ENCODE data around the gene WWTR1.

The WWTR1 gene

DNA sequence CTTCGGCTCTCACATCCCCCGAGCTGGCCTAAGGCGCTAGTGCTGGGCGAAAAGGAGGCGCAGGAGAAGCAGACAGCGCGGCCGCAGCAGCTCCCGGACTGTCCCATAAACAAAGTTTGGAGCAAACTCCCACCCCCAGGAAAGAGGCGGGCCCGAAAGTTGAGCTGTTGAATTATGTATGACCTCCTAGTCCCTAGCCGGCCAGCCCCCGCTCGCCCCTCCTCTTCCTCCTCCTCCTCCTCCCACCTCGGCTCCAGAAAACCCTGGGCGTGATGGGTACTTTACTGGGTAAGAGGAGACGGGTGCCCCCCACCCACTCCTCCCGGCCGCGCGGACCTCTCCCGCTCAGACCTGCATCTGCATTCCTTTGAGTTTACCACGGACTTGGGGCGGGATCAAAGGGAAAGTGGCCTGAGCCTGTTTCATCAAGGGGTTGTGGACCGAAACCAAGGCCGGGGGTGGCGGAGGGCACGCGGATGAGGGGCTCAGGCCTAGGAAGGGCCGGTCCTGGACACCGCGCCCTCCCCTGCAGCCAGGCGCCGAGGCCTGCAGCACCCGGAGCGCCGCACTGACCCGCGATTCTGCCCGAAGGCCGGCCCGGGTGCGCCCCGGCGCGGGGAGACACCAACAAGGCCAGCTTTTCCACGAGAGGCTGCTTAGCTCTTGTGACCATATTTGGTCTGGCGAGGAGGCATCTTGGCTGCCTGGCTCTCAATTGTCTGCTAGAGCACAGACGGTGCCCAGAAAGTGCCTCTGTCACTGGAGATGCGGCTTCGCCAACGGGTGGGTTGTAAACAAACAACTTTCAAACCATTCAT lies at the start of gene WWTR1:
Gene WWTR1, minus strand, starts transcription at position 100 of the 818 bp plus-strand sequence. CDS start 719 bp downstream, outside the sequence.
- DNase-seq, result peak; percentile 55

DNA sequence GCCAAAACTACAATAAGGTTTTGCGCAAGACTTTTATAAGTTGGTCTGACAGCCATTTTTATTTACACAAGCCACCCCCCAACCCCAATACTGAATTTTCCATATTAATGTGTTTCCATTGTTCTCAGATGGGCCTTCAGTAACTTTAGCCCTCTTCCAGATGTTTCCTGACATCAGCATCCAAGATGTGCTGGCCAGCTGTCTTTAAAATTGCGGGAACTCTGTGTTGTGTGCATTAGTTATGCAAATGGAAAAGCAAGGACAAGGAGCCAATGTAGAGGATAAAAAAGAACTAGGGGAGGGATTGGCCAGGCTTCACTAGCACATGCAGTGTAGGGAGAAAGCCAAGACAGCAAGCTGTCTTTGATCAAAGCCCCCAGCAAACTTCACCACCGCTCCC lies 49.1 kb upstream of the WWTR1 start:
- no peak for DNase-seq

DNA sequence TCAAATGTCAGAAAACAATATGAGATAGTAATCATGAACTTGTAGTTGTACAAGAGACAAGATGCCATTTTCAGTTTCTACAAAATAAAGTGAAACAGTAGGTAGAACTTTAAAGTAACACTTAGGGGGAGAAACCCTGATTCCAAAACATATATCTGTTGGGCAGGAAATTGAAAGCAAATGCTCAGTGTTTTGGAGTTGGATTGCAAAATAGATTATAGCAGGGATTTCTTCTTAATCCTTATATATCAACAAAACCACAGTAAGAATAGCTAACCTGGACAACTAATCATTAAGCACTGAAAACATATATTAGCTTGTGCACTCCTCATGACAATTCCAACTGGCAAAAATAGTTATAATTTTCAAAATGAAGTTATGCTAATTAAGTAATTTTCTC lies 47.6 kb upstream of the WWTR1 start:
- DNase-seq, result no peak

DNA sequence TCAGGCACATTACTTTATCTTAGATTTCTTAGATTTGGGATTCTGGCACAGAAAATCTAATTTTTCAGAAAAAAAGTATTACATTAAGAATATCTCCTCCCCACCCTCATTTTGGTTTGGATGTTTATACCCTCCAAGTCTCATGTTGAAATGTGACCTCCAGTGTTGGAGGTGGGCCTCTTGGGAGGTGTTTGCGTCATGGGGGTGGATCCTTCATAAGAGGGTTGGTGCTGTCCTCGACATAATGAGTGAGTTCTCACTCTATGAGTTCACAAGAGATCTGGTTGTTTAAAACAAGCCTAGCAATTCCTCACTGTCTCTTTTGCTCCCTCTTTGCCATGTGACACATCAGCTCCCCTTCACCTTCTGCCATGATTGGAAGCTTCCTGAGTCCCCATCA lies 45.6 kb upstream of the WWTR1 start:
- no peak for DNase-seq

DNA sequence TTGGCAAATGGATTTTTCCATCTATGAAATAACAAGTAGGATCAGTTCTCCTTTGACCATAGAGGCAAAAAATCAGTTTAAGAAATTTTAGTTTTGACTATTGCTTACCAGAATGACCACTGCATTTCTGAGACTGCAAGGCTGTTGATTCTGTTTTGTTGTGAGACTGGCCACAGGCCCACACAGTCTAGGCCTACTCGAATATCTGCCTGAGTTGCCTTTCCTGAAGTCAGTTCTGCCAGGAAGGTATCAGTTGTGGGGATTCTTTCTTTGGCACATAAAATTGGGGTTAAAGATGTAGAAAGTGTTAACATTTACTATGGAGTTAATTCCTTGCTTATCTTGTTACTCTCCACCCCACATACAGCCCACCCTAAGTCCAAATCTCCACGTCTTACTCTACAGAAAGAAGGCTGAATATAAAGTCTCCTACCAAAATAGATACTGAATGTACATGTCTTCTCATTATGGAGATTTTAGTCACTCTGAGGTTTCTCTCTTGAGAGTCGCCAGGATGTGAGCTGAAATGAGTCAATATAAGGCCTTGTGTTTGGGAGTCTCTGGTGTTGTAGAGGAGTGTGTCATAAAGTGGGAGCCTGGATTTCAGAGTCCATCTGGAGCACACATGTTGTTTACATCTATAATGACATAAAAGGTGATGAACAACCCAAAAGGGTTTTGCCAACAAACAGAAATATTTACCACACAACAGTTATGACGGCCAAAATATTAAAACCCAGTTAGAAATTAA lies 45.0 kb upstream of the WWTR1 start:
- DNase-seq, result no peak

DNA sequence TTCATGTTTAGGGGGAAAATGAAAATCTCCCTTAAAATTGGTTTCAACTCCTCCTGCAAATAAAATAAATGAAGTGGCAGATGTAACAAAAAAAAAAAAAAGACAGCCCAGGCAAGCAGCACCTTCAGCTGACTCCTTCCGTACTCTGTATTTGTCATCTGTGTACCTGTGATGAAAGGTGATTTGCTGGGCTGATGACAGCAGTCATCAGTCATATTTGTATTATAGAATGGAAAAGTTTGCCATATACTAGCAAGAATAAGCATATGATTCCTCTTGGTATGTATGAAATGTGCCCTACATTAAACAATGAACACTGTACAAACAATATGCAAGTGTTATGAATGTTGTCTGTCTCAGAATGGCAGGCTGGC lies 44.1 kb upstream of the WWTR1 start:
- no peak for DNase-seq

DNA sequence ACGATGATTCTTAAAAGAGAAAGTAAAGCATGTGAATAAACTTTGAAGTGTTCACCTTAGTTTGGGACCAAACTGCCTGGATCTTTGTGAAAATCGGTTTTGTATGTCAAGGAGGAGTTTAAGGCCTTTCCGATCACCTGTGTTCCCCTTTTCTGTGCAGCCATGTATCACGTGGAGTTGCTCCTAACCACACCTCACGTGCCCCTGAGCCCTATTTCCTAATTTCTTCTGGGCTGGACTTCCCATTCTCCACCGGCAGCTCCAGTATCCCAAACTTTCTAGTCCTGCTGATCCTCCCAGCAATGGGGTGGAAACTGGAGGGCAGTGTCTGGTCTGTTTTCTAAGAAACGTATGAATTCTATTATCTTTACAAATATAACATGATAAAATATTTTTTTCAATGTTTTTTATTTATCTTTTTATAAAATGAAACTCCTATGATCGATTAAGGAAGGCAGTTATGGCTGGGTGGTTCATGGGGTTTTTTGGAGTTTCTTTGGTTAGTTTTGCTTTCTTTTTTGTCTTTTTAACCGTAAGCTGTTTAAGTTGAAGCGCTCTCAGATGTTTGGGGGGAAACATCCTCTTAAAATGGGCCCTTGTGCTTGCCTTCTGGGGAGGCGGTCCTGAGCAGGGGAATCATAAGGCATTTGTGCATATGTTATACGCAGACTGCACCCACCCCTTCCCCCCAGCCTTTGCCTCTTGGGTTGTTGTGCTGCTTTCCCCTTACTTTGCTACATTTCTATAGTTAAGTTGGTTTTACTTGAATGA lies 43.6 kb upstream of the WWTR1 start:
- no peak for DNase-seq

DNA sequence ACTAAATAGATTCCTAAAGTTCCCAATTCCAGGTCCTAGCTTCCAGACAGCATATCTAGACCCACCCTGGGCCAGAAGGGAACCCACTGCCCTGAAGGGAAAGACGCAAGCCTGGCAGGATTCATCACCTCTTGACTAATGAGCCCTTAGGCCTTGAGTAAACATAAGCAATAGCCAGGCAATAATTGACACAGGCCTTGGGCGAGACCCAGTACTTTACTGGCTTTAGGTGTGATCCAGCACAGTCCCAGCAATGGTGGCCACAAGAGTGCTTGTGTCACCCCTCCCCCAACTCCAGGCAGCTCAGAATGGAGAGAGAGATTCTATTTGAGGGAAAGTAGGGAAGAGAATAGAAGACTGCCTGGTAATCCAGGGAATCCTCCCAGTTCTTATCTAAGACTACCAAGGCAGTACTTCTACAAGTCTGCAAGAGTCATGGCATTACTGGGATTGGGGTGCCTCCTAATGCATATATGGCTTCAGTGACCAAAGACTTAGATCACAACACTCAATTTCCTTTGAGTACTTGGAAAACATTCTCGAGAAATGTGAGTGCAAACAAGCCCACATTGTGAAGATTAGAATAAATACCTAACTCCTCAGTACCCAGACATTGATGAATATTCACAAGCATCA lies 30.4 kb upstream of the WWTR1 start:
- DNase-seq, result no peak

DNA sequence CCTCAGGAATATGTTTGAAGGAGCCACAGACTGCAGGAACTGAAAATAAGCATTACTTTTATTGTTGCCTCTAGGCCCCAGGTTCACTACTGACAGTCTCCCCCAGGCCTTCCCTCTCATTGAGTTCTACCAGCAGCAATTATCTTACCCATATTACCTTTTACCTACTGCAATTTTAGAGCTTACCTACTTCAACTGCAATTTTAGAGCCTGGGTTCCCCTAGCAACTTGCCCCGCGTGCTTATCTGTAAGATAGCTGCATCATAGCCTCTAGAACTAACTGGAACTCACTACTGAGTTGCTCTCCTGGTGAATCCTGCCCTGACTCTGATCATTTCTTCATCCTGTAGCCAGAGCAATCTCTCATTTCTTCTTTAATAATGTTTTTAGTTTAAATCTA lies 29.2 kb upstream of the WWTR1 start:
- no peak for DNase-seq

DNA sequence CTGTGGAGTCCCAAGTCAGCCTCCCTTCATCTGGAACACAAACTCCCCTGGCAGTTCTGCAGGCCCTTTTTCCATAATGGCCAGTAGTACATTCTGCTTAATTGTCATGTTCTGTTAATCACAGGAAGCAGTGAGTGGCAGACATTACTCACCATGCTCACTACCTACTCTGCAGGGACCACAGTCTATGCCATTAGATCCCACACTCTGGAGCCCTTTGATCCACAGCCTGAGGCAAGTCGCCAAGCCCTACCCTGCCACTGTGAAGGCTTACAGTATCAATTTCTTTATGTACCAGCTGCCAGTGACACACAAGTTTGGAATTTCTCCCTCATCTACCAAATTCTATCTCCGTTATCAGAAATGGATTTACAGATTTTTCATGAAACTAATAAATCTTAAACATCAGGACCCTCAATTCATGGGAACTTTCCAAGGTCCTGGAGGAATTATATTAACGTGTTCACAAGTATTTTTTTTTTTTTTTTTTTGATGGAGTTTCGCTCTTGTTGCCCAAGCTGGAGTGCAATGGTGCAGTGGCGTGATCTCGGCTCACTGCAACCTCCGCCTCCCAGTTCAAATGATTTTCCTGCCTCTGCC lies 20.6 kb upstream of the WWTR1 start:
- no peak for DNase-seq

DNA sequence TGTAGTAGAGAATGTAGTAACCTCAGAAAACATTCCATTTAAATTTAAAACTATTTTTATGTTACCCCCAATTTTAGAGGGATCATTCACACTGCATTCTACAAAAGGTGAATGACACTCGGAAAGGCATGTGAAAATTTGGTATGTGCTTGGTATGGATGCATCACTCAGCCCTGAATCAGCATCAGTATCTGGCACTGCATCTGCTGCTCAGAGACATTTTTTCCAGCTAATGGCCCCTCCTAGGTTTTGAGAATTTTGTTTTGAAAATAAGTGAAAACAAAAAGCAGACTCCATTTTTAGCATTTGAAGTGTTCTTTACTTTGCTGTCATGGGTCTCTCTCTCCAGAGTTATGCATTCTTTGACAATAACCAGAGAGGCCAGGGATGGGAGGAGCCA lies 15.6 kb upstream of the WWTR1 start:
- no peak for DNase-seq

DNA sequence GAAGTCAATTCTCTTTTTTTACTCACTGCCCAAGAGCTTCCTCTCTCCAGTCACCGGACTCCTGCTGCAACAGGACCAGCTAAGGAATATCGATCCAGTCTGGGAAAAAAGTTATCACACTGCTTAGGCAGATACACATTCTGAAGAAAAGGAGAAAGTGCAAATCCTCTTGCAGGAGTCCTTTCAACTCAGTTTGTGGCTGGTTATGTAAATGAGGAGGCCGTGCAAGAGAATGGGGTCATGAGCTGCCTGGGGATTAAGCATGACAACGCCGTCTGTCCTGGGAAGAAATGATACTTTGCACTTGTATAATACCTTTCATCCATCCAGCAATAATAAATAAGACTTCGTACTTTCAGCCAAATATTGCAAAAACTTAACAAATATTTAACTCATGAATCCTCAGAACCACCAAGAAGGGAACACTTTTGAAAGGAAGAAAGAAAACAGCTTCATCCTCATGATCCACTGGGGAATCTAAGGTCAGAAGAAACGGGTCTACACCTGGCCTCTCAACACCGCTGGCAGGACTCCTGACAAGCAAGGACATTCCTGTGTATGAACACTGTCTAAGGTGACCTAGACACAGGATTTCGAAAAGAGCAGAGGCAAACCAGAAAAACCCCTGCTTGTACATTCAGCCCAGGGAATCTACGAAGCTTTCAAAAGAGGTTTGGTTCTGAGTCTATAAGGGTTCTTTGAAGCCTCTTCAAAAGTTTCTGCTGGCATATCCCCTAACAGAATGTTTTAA lies 13.1 kb upstream of the WWTR1 start:
- no peak for DNase-seq

DNA sequence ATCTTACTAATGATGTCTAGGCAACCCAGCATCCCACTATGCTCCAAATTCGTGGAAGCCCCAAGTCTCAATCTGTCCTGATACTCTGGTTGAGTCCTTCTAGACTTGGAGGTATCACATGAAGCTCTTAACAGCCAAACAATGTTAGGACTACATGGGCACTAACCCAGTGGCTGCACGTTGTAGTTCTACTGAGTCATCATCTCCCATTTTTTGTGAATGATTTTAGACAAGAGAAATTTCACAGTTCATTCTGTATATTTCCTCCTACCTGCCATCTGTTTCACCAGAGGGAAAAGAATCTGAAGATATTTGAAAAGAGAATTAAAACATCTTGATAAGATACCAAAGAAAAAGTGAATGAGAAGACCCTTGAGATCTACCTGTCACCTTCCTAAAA lies 9.8 kb upstream of the WWTR1 start:
- DNase-seq, result no peak

DNA sequence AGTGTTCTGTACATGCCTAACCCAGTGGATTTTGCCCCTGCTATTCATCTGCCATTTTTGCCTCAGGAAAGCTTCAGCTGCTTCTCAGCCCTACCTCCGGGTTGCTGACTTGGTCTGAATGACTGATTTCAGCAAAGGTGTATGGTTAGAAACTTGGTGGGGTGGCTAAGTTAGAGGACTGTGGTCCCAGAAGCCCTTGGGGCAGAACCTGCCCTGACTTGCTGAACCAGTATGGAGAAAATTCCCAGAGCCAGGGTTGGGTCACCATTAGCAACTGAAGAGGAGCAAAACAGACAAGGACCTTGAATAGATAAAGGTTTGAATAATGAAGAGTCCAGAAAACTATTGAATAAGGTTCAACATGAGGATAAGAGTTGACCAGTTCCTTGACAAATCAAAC lies 6.1 kb upstream of the WWTR1 start:
- no peak for DNase-seq

DNA sequence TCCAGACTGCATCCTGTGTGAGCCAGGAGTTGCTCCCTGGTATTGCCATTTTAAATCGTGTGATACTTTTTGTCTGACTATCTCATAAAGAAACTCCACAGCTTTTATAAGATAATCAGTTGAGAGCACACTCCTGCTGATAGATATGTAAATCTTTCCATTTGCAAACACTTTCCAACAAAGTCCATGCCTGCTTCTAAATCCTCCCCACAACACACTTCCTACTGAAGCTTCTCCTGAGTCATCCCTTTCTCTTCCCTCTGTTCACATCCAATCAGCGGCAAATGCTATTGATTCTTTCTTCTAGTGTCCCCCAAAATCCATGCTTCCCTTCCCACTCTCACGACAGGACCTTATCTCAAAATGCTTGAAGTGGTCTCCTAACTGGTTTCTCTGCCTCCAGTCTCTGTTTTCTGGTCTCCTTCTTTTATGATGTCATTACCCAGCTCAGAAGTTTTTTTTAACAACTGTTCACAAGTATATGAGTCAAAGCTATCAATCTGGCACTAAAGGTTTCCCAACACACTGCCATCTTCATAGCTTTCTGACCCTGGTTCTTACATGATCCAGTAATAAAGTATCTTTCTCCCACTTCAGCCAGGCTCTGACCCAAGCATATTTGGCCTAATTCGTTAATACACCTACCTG lies 4.5 kb upstream of the WWTR1 start:
- no peak for DNase-seq

DNA sequence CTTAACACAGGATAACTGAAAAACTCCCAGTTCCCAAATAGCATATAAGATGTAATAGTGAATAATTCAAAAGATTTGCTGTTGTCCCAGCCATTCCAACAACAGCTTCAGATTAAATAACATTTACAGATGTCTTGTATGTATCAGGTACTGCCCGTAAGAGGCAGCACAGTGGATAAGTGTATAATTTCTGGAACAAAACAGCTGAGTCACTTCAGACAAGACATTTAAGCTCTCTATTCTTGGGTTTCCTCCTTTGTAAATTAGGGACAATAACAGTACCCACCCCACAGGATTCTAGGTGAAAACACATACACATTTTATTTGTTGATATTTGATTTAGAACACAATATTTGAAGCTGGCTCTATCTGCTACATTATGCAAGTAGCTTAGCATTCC lies 2.6 kb upstream of the WWTR1 start:
- DNase-seq, result no peak

DNA sequence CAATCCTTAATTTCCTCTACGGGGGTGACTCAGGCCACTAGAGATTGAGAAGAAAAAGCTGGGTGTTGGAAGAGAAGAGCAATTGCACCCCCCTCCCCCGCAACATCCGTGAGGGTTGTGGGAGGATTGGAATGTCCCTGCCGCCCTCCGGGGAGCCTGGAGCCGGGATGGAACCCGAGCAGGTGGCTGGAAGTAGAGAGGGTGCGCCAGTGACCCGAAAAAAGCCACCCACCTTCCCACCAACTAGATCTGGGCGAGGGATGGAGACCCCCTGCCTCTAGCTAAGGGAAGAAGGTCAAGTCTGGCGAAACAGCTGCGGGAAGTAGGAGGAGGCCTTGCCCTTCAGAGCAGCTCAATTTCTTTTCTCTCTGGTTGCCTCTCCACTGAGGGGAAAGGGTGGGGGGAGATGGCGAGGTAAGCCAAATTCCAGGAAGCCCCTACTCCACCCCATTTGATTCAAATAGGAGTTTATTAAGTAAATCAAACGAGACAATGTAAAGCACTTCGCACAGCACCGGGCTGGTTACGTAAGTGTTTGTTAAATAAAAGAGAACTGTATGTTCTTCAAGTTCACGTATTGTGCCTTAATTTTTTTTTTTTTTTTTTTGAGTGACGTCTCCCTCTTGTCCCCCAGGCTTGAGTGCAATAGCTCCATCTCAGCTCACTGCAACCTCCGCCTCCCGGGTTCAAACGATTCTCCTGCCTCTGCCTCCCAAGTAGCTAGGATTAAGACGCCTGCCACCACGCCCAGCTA lies 1.1 kb upstream of the WWTR1 start:
- DNase-seq, result no peak

DNA sequence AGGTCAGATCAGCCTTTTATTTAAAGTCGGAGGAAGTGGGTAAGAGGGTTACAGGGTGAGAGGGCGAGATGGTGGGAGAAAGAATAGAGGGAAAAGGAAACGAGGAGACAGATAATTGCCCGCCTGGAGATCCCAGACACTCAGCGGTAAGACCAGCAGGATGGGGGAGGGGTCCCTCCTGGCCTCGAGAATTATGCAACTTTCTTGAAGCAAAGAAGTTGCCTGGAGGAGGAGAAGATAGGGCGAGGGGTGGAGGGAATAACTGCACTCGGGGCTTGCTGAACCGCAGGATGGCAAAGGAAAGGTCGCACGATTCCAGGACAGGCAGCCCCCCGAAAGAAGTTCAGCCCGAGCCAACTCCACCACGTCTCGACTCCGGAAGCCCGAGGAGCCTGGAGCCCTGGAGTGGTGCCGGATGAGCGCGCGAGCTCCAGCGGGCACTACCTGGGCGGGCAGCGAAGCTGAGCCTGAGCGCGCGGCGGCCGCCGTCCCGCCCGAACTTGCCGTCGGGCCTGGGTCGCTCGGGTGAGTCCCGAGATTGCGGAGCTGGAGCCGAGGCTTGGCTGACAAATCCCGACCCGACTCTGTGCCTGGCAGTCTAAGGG lies 402 bp downstream of the WWTR1 start:
- no peak for DNase-seq

DNA sequence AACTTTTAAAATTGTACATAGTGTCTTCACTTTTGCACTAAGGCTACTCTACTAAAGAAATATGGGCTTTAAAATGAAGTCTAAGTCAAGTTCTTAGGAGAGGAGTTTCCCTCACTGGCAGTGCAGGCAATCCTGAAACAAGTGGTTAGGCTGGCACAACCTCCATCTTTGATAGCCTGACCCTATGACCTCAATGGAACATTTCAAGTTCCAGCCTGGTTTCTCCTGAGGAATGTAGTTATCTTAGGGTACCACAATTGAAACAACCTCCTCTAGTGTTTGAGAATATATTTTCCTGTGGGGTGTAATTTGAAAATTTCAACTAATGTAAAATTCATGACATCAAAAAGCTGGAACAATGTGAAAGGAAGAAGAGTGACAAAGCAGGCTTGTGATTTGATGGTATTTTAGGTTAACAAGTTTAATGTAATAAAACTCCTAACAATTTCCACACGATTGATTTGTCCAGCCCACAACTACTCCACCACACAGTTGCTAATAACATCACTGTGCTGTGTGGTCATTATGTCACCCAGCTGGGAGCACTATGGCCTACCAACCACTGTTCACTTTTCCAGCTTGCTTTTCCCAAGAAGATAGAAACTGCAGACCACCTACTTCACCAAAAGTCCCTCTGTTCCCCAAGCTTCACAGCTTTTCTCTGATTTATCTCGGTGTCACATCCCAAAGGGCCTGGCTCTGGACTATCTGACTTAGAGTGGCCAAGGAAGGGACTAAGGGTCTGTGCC lies 1.8 kb downstream of the WWTR1 start:
- no peak for DNase-seq

DNA sequence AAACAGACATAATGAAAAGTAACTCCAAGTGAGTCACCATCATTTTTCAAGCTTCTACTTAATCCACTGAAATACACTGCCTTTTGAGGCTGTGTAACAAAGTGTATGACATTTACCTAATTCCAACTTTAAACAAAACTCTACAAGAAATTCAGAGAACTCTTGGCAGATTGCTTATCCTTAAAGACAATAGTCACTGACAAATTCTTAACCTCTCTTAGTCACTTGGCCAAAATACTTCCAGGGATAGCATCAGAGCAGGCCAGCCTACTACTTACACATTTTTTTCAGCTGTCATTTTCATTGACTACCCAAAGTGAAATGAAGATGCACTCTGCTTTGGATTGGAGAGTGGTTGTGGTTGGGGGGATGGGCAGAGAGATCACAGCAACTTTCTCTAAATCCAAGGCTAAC lies 3.6 kb downstream of the WWTR1 start:
- DNase-seq, result no peak

All from NCI-H524 treated with DMSO at 0.1 percent for 48 hours (cell line).